K562 (cell line): Measurements from ENCODE around the gene HAT1. TPM values are rescaled to one million over a fixed set of nuclear protein-coding genes. Genes with fewer than 3 reads are reported as not detected.

Experiments used
- ATAC-seq: fragments of 200-7000 bp; cut with Tn5 transposase; 3 replicates; pipeline ENCODE4 v1.9.1; 2020; ENCODE audit warnings: moderate library complexity
- BruUV-seq: library from RNA; stranded (reverse); fragments of 400-500 nt; replicated peaks from 2 replicates; lab custom pipeline; 2021; lab: Mats Ljungman, UMichigan
- CTCF ChIA-PET: fragments of 300-600 bp; formaldehyde crosslinking; extraction: SDS; loops from one replicate; lab custom pipeline; 2021; ENCODE audit warnings: low intra/inter-chr PET ratio; lab: Yijun Ruan, JAX
- POLR2A ChIA-PET: fragments of 300-600, 350-650 bp; sonication (Branson Sonifier 250); formaldehyde crosslinking; extraction: SDS; loops from one replicate; lab custom pipeline; 2021; ENCODE audit warnings: antibody characterized with exemption, inconsistent platforms; lab: Yijun Ruan, JAX
- DNase-seq, 4 experiments: peaks; one replicate each; pipeline versions ENCODE4 v3.0.0 to v3.0.0-alpha.2; 2011 to 2018; ENCODE audit warnings: low spot score in 3 of 4, mixed read lengths in 3 of 4; ENCODE audit errors: extremely low read depth in 1 of 4
- FAIRE-seq: peaks from 2 replicates; lab custom pipeline; 2011; peaks lifted over from hg19 to GRCh38; lab: Jason Lieb, UNC
- H2AFZ ChIP-seq: 2 replicates; pipeline ENCODE4 v1.6.0; 2011; ENCODE audit warnings: low read depth, low read length, control low read depth, inconsistent platforms
- H3K27ac ChIP-seq: fragments of 200-600 bp; 3 replicates; pipeline ENCODE4 v1.8.0; 2011; ENCODE audit warnings: low read depth, mild to moderate bottlenecking, control low read depth, inconsistent platforms, low read length, moderate library complexity, mixed read lengths; ENCODE audit errors: extremely low read depth
- H3K27me3 ChIP-seq, 2 experiments: fragments of 300-600 bp in 1 of 2; 2 replicates in 1 of 2; 3 replicates in 1 of 2; pipeline versions ENCODE4 v1.6.0 to v1.8.0; 2011; ENCODE audit warnings: inconsistent platforms in 2 of 2, low read length in 2 of 2, mild to moderate bottlenecking in 1 of 2, mixed read lengths in 1 of 2, moderate library complexity in 1 of 2; ENCODE audit not compliant: control insufficient read depth in 2 of 2, insufficient read depth in 2 of 2
- H3K36me3 ChIP-seq: fragments of 300-600 bp; 3 replicates; pipeline ENCODE4 v1.8.0; 2011; ENCODE audit warnings: mild to moderate bottlenecking, low read length, inconsistent platforms; ENCODE audit not compliant: control insufficient read depth, insufficient read depth
- H3K4me1 ChIP-seq, 2 experiments: fragments of 200-600 bp in 1 of 2; replicated peaks in 1 of 2; 2 replicates in 1 of 2; 3 replicates in 1 of 2; pipeline versions ENCODE4 v1.5.1 to v1.8.0; 2011; ENCODE audit warnings: inconsistent platforms in 2 of 2, low read length in 2 of 2, mild to moderate bottlenecking in 1 of 2, mixed read lengths in 1 of 2, moderate library complexity in 1 of 2; ENCODE audit not compliant: control insufficient read depth in 2 of 2, insufficient read depth in 2 of 2
- H3K4me2 ChIP-seq: 2 replicates; pipeline ENCODE4 v1.6.1; 2011; ENCODE audit warnings: low read length, control low read depth, inconsistent platforms, mixed read lengths; ENCODE audit not compliant: insufficient read depth
- H3K4me3 ChIP-seq: fragments of 200-600 bp; sonication (generic), shearing (Covaris generic); 2 replicates; pipeline ENCODE4 v1.5.1; 2016; ENCODE audit warnings: control low read depth, inconsistent platforms
- H3K79me2 ChIP-seq: fragments of 200-600 bp; 3 replicates; pipeline ENCODE4 v1.8.0; 2011; ENCODE audit warnings: low read length, inconsistent platforms; ENCODE audit not compliant: control insufficient read depth, insufficient read depth
- H3K9ac ChIP-seq, 2 experiments: 2 replicates each; pipeline versions ENCODE4 v1.6.0 to v1.6.1; 2011; ENCODE audit warnings: low read depth in 2 of 2, low read length in 2 of 2, control low read depth in 1 of 2, inconsistent platforms in 1 of 2, mild to moderate bottlenecking in 1 of 2, mixed read lengths in 1 of 2; ENCODE audit not compliant: insufficient read depth in 1 of 2
- H3K9me1 ChIP-seq: one replicate; pipeline ENCODE4 v1.6.0; 2011; ENCODE audit warnings: inconsistent platforms, mild to moderate bottlenecking, low read length, moderate library complexity; ENCODE audit not compliant: control insufficient read depth, insufficient read depth
- H3K9me3 ChIP-seq: replicated peaks from 2 replicates; pipeline ENCODE4 v1.5.1; 2011; ENCODE audit warnings: low read depth, low read length, inconsistent platforms; ENCODE audit not compliant: control insufficient read depth, insufficient read depth
- H4K20me1 ChIP-seq: replicated peaks from 2 replicates; pipeline ENCODE4 v1.6.1; 2011; ENCODE audit warnings: low read length, inconsistent platforms, mixed read lengths; ENCODE audit not compliant: control insufficient read depth, insufficient read depth
- ARID2 ChIP-seq: fragments of 450-650 bp; IDR thresholded peaks from 2 replicates; pipeline ENCODE4 v1.6.1; 2017; ENCODE audit warnings: antibody characterized with exemption, mild to moderate bottlenecking
- ATF4 ChIP-seq: fragments of 450-650 bp; formaldehyde crosslinking; IDR thresholded peaks from 2 replicates; pipeline ENCODE4 v1.4.0; 2022; ENCODE audit warnings: mild to moderate bottlenecking, moderate library complexity
- CAMTA2 ChIP-seq: fragments of 250-450 bp; sonication (Bioruptor Pico); conservative IDR thresholded peaks from 2 replicates; pipeline ENCODE4 v1.5.1; 2022
- CBX3 ChIP-seq, 2 experiments: IDR thresholded peaks; 1 replicate in 1 of 2; 2 replicates in 1 of 2; pipeline ENCODE4 v1.6.1; 2012; ENCODE audit warnings: inconsistent platforms in 2 of 2, low read length in 2 of 2, borderline replicate concordance in 1 of 2, control low read depth in 1 of 2
- CCNT2 ChIP-seq: IDR thresholded peaks from 2 replicates; pipeline ENCODE4 v1.6.1; 2011; ENCODE audit warnings: borderline replicate concordance, low read depth, mild to moderate bottlenecking, moderate library complexity, mixed read lengths, low read length; ENCODE audit not compliant: insufficient read length; ENCODE audit errors: extremely low read depth
- CHD4 ChIP-seq: fragments of 200-600 bp; sonication (generic); IDR thresholded peaks from 3 replicates; pipeline ENCODE4 v1.6.1; 2012; ENCODE audit warnings: low read depth, mild to moderate bottlenecking, mixed read lengths, low read length, inconsistent platforms; ENCODE audit not compliant: insufficient read depth, insufficient replicate concordance, poor library complexity, severe bottlenecking
- CREBBP ChIP-seq: IDR thresholded peaks from one replicate; pipeline ENCODE4 v1.6.1; 2012; ENCODE audit warnings: low read depth, mild to moderate bottlenecking, control low read depth, inconsistent platforms, low read length
- CTBP1 ChIP-seq: fragments of 450-650 bp; IDR thresholded peaks from 2 replicates; pipeline ENCODE4 v1.6.1; 2016; ENCODE audit warnings: borderline replicate concordance
- GMEB1 ChIP-seq: fragments of 250-450 bp; sonication (Bioruptor Pico); IDR thresholded peaks from 2 replicates; pipeline ENCODE4 v1.4.0; 2020; ENCODE audit warnings: mild to moderate bottlenecking
- HBP1 ChIP-seq: fragments of 450-650 bp; formaldehyde crosslinking; IDR thresholded peaks from 2 replicates; pipeline ENCODE4 v1.4.0; 2022; ENCODE audit warnings: missing genetic modification characterization
- MAFG ChIP-seq: fragments of 450-650 bp; conservative IDR thresholded peaks from 2 replicates; pipeline ENCODE4 v1.6.1; 2016; ENCODE audit warnings: missing genetic modification characterization, missing compliant biosample characterization
- NCOA1 ChIP-seq: fragments of 450-650 bp; IDR thresholded peaks from 2 replicates; pipeline ENCODE4 v1.6.1; 2016; ENCODE audit warnings: low read depth
- SIN3B ChIP-seq: fragments of 450-650 bp; IDR thresholded peaks from 2 replicates; pipeline ENCODE4 v1.6.1; 2017; ENCODE audit warnings: low read depth, mild to moderate bottlenecking, moderate library complexity
- TCF15 ChIP-seq: fragments of 250-450 bp; sonication (Bioruptor Pico); IDR thresholded peaks from 2 replicates; pipeline ENCODE4 v1.8.0; 2022; ENCODE audit warnings: moderate library complexity, mild to moderate bottlenecking, inconsistent platforms
- WGBS: fragments of 100-300 bp; shearing (Covaris generic); methylation state at CpG from one replicate; pipeline ENCODE4 v1.1.6; 2016; ENCODE audit warnings: low coverage, mixed read lengths; ENCODE audit not compliant: insufficient coverage; ENCODE audit errors: missing lambda C conversion rate; 5-methylcytosine and 5-hydroxymethylcytosine counted together
- in situ Hi-C: fragments of 300-500 bp; cut with MboI; formaldehyde crosslinking; loops from 4 replicates; pipeline ENCODE4 v1.15.0; 2018; ENCODE audit warnings: inconsistent platforms, mixed read lengths
- intact Hi-C: fragments of 100-400 bp; cut with micrococcal nuclease; formaldehyde crosslinking; loops from 2 replicates; pipeline ENCODE4 v1.14.2; 2022
- polyA plus RNA-seq, 8 experiments: library from polyadenylated mRNA; depleted of rRNA in 4 of 8; stranded (reverse) in 5 of 8; unstranded in 3 of 8; fragments of >200 nt; fragmentation: Nextera tagmentation in 2 of 8; fragmentation: Illumina TruSeq in 1 of 8; extraction: Ambion mirVana in 2 of 8; extraction: Trizol in 1 of 8; gene quantifications; 2 replicates each; pipeline versions ENCODE4 v1.2.1 to v1.2.3, GENCODE V29; 2011 to 2014; ENCODE audit warnings: inconsistent platforms in 1 of 8, missing spikeins in 1 of 8
- total RNA-seq, 7 experiments: library from RNA; depleted of rRNA in 6 of 7; stranded (reverse); fragments of >200 nt in 6 of 7; fragmentation: Illumina TruSeq in 2 of 7; extraction: Trizol in 2 of 7; gene quantifications; 2 replicates each; pipeline versions ENCODE4 v1.2.1 to v1.2.3, GENCODE V29; 2011 to 2021; ENCODE audit warnings: low replicate concordance in 1 of 7

Gene HAT1
- total and polyA plus RNA-seq, 9 of the 15 experiments (the other 6 are each of a cell fraction or from before 2014, with no cell fraction given): 125 to 384 (median 244) TPM

- no peak for TF ChIP-seq ATF4 (CRISPR knock-in tag)
- TF ChIP-seq CBX3 (IDR thresholded peaks at IDR 0.05; ENCODE audit: borderline replicate concordance in 1 of 2, low read length in 2 of 2): no peak
- TF ChIP-seq GMEB1: no peak
- no peak for TF ChIP-seq CHD4
- TF ChIP-seq SIN3B: no peak
- no peak for TF ChIP-seq CAMTA2 (CRISPR knock-in tag)
- no peak for TF ChIP-seq TCF15 (CRISPR knock-in tag)
Measured at GRCh38 chr2:171960570-171960969, 38.3 kb downstream of the HAT1 start (continued).

GRCh38 chr2:171963198-171963597, 40.9 kb downstream of the HAT1 start:
- Histone ChIP-seq H2AFZ (no peak overlapping the region), H3K9me3 (no peaks in the 10 kb centered on the region), H3K4me3 (no peak overlapping the region)
- in situ Hi-C loops: no loop called here
- no TSS peak for BruUV-seq
- FAIRE-seq: no peak
- ATAC-seq: no peak
- DNase-seq: no peak
- no peak for TF ChIP-seq CTBP1
- no peak for TF ChIP-seq ARID2
- TF ChIP-seq CCNT2: no peak
- no peak for TF ChIP-seq CREBBP
- TF ChIP-seq MAFG (tag): no peak
- TF ChIP-seq NCOA1: no peak
- TF ChIP-seq HBP1 (CRISPR knock-in tag): no peak
- TF ChIP-seq, all 486 proteins: peak for 0
- H3K36me3 ChIP-seq: peaks cover 58% of the 10 kb centered on the region
- peaks cover 11% of the 10 kb centered on the region; the same call in 2 of the 3 replicates for H3K79me2 ChIP-seq
- no peaks in the 10 kb centered on the region for H4K20me1 ChIP-seq
- H3K9ac ChIP-seq: no peak overlapping the region
- intact Hi-C loops: no loop called here
- ChIA-PET POLR2A (interaction anchor here (1.2 kb wide), 1 partner anchor 40 kb away, joined by 3 read pairs; no protein-coding TSS in a partner anchor), CTCF (no interaction called here)
- no peak overlapping the region for H3K4me2 ChIP-seq
- H3K9me1 ChIP-seq: no peaks in the 10 kb centered on the region
- WGBS: 100% methylated on average over 2 of the region's 2 CpGs
- H3K27me3 ChIP-seq: no peaks in the 10 kb centered on the region
- no peak overlapping the region for H3K27ac ChIP-seq
- H3K4me1 ChIP-seq: no peaks in the 10 kb centered on the region
